GM20000 (cell line): Measurements from ENCODE around the gene ABHD4.
A peak's percentile ranks its signal among the peaks of the same experiment; 100 is the strongest.

Experiments used
- DNase-seq: peaks from one replicate; pipeline ENCODE4 v3.0.0; 2012; ENCODE audit warnings: low spot score
- CTCF ChIP-seq: IDR thresholded peaks from 2 replicates; pipeline ENCODE4 v1.5.1; 2012; ENCODE audit warnings: mild to moderate bottlenecking, control low read depth; ENCODE audit errors: extremely low read depth, missing control alignments

ABHD4 gene

GRCh38 chr14:22650046-22650739, 52.1 kb downstream of the ABHD4 start:
- TF ChIP-seq CTCF, result no peak
- DNase-seq, result no peak

GRCh38 chr14:22650960-22651521, 52.9 kb downstream of the ABHD4 start:
- DNase-seq, result no peak
- no peak for TF ChIP-seq CTCF

GRCh38 chr14:22651586-22651985, 53.5 kb downstream of the ABHD4 start:
- TF ChIP-seq CTCF, result no peak
- DNase-seq, result no peak

- peak; percentile 84 for TF ChIP-seq CTCF
- DNase-seq, result peak; percentile 68
These were observed 55.0 kb downstream of the ABHD4 start for GRCh38 chr14:22653012-22653621.

DNA sequence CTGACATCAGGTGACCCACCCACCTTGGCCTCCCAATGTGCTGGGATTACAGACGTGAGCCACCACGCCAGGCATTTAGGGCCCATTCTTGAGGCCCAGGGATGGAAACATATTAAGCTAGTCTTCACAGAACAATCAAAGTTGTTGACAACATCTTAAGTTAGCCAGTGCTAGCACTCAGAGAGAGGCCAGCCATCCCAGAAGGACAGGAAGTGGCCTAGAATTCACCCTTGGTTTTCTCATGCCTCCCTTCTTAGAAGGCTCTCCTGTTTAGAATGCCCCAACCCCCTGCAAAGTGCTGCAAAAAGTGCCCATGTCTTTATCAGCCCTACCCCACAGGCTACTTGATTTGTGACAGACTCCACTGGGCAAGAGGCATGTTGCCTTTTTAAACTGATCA, 58.1 kb downstream of the ABHD4 start:
- no peak for TF ChIP-seq CTCF
- no peak for DNase-seq

DNA sequence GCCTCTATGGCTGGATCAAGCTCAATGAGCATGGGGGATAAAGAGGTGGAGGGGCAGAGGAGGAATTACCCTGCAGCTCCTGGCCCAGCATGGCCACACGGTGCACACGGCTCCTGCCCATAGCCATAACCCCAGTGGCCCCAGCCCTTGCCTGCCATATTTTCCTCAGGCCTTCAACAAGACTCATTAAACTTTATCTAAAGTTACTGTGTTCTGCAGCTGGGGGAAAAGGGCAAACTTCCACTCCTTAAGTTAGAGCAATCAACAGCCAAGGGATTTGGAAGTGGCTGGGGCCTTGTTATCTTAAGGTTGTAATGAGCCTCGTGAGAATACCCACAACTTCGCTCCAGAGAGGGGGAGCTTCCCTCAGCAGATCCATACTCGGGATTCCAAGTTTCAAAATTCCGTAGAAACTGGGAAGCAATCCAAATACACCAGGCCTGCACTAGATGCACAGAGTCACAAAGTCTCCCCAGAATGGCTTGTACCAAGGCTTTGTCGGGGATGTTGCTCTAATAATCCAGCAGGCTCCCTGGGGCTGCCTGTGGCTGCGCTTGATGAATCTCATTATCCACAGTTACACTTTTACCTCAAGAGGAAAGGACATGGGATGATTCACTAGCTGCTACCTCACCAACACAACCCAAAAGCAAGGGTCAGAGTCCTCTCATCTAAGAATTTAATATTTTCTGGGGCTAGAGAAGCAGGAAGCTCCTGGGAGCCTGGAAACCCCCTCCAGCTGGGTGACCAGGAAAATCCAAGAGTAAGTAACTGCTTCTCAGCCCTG, 59.0 kb downstream of the ABHD4 start:
- TF ChIP-seq CTCF, result no peak
- no peak for DNase-seq

GRCh38 chr14:22657861-22658260, 59.8 kb downstream of the ABHD4 start:
- peak; percentile 45 for TF ChIP-seq CTCF
- peak; percentile 36 for DNase-seq
